Fibroblast of the aortic adventitia (primary cell): Measurements from ENCODE around the gene ANO6. TPM values are rescaled to one million over a fixed set of nuclear protein-coding genes. Genes with fewer than 3 reads are reported as not detected.

Experiments used
- DNase-seq: peaks from one replicate; pipeline ENCODE4 v3.0.0-alpha.2; 2010; ENCODE audit warnings: low read depth
- H3K4me3 ChIP-seq: 2 replicates; pipeline ENCODE4 v1.5.1; 2011; ENCODE audit warnings: low read depth, mild to moderate bottlenecking, control low read depth, low read length, moderate library complexity
- CTCF ChIP-seq: IDR thresholded peaks from 2 replicates; pipeline ENCODE4 v1.5.1; 2011; ENCODE audit warnings: mild to moderate bottlenecking, low read length, control low read depth, inconsistent platforms; ENCODE audit not compliant: insufficient read depth
- total RNA-seq: library from RNA; depleted of rRNA; stranded (reverse); fragments of >200 nt; gene quantifications from 2 replicates; pipeline ENCODE4 v1.2.3, GENCODE V29; 2012; ENCODE audit warnings: low replicate concordance

The ANO6 gene
- total RNA-seq, 1 donor: 81.2 TPM

GRCh38 chr12:45402288-45402687 lies 186.4 kb downstream of the ANO6 start:
- DNase-seq: no peak
- H3K4me3 ChIP-seq: no peak overlapping the region
- no peak for TF ChIP-seq CTCF

- DNase-seq: peak; percentile 10
- no peak for TF ChIP-seq CTCF
- H3K4me3 ChIP-seq: no peak overlapping the region
These were observed 191.3 kb downstream of the ANO6 start for GRCh38 chr12:45406988-45407850.

- no peak for TF ChIP-seq CTCF
- H3K4me3 ChIP-seq: no peak overlapping the region
- no peak for DNase-seq
These were observed 192.3 kb downstream of the ANO6 start for GRCh38 chr12:45407981-45408728.

GRCh38 chr12:45408729-45409114 lies 192.8 kb downstream of the ANO6 start:
- no peak for DNase-seq
- H3K4me3 ChIP-seq: no peak overlapping the region
- TF ChIP-seq CTCF: no peak

GRCh38 chr12:45409966-45410365 lies 194.1 kb downstream of the ANO6 start:
- TF ChIP-seq CTCF: no peak
- DNase-seq: peak; percentile 82
- H3K4me3 ChIP-seq: no peak overlapping the region

- no peak overlapping the region for H3K4me3 ChIP-seq
- DNase-seq: no peak
- no peak for TF ChIP-seq CTCF
These were observed 195.7 kb downstream of the ANO6 start for GRCh38 chr12:45411626-45412025.
